Left colon (tissue), 2 donors: Measurements from ENCODE around the gene USP22. TPM values are rescaled to one million over a fixed set of nuclear protein-coding genes. Genes with fewer than 3 reads are reported as not detected.
"Not testable (repeated sequence)": the region's sequence is repeated elsewhere in the genome, so short reads cannot be mapped to it uniquely, and the experiment has no call there.

ENCODE experiments used
- ATAC-seq: fragments of 200-7000 bp; cut with Tn5 transposase; one replicate; pipeline ENCODE4 v1.9.1; 2020; ENCODE audit warnings: mild to moderate bottlenecking, moderate library complexity
- DNase-seq, 2 donors: peaks; one replicate each; pipeline ENCODE4 v3.0.0-alpha.2; 2020
- intact Hi-C, 2 donors: fragments of 100-400 bp; cut with DNase I in 1 of 2; cut with micrococcal nuclease in 1 of 2; formaldehyde crosslinking; loops; one replicate each; pipeline versions ENCODE4 v1.11.2 to v1.14.0; 2022; cut with DNase I, micrococcal nuclease
- total RNA-seq, 2 donors: library from RNA; stranded (reverse); fragmentation: NEBNext Ultra II Directional; extraction: Animal tissue kit (Norgen Biotek cat#: 25700); gene quantifications; one replicate each; pipeline ENCODE4 v1.2.1, GENCODE V29; 2021
- donor health status: DM: no; HTN: no; CAD: no.
- donor health status: DM: yes; HTN: yes; CAD: no.

The USP22 gene
- total RNA-seq, 2 donors from 2014 or later, result 145 to 155 TPM

GRCh38 chr17:20979007-20979791, 63.6 kb downstream of the USP22 start:
- ATAC-seq, result peak; percentile 70
- intact Hi-C loops, DNase-seq: not testable (repeated sequence)

- ATAC-seq, result peak; percentile 90
- DNase-seq, intact Hi-C loops: not testable (repeated sequence)
Observed at GRCh38 chr17:20977609-20978253, 65.1 kb downstream of the USP22 start.

GRCh38 chr17:20975566-20975965, 67.2 kb downstream of the USP22 start:
- no peak for ATAC-seq
- no peak for DNase-seq
- intact Hi-C loops, result no loop called here

GRCh38 chr17:20970329-20970728, 72.5 kb downstream of the USP22 start:
- no peak for ATAC-seq
- no peak for DNase-seq
- intact Hi-C loops, result no loop called here

GRCh38 chr17:20968913-20969616, 73.7 kb downstream of the USP22 start:
- DNase-seq (no peak), ATAC-seq (no peak)
- intact Hi-C loops, result no loop called here

GRCh38 chr17:20967776-20968175, 75.0 kb downstream of the USP22 start:
- intact Hi-C loops, result no loop called here
- DNase-seq, result no peak
- no peak for ATAC-seq

- DNase-seq, result peak in 1 of 2 donors; percentile 27
- ATAC-seq, result no peak
- intact Hi-C loops, result no loop called here
Observed at GRCh38 chr17:20966870-20967269, 75.9 kb downstream of the USP22 start.

- ATAC-seq (no peak), DNase-seq (no peak)
- intact Hi-C loops, result no loop called here
Observed at GRCh38 chr17:20965492-20965891, 77.3 kb downstream of the USP22 start.

- DNase-seq (no peak), ATAC-seq (no peak)
- intact Hi-C loops, result no loop called here
Observed at GRCh38 chr17:20961586-20961985, 81.2 kb downstream of the USP22 start.

GRCh38 chr17:20960871-20961270, 81.9 kb downstream of the USP22 start:
- DNase-seq, result no peak
- intact Hi-C loops, result no loop called here
- ATAC-seq, result no peak

GRCh38 chr17:20955427-20956323, 87.1 kb downstream of the USP22 start:
- DNase-seq (no peak), ATAC-seq (peak; percentile 88)
- intact Hi-C loops, result no loop called here

GRCh38 chr17:20954794-20955193, 88.0 kb downstream of the USP22 start:
- ATAC-seq, result no peak

GRCh38 chr17:20952183-20952582, 90.6 kb downstream of the USP22 start:
- intact Hi-C loops, result no loop called here
- DNase-seq (peak; percentile 38 to 46), ATAC-seq (peak; percentile 93)

More at GRCh38 chr17:20954794-20955193, 88.0 kb downstream of the USP22 start:
- no peak for DNase-seq
- intact Hi-C loops, result no loop called here

Other genes with a start within 250 kb of the USP22 start
- gene DHRS7B, start 84.0 kb upstream of the USP22 start, total RNA-seq, result 10 to 100 TPM; 32.1 to 33.5 TPM
- 10 to 100 TPM; 28.5 to 30.7 TPM for gene TMEM11, start 171.2 kb upstream of the USP22 start, total RNA-seq
- gene NATD1, start 210.4 kb upstream of the USP22 start, total RNA-seq, result 1 to 10 TPM; 3.1 to 5.6 TPM
- gene MAP2K3, start 241.7 kb upstream of the USP22 start, total RNA-seq, result 10 to 100 TPM; 74.2 to 75.8 TPM